ENCODE results near the gene OMA1.

GRCh38 chr1:58572690-58573089 lies 26.2 kb upstream of the OMA1 start:
- TF ChIP-seq, protein P1, sequence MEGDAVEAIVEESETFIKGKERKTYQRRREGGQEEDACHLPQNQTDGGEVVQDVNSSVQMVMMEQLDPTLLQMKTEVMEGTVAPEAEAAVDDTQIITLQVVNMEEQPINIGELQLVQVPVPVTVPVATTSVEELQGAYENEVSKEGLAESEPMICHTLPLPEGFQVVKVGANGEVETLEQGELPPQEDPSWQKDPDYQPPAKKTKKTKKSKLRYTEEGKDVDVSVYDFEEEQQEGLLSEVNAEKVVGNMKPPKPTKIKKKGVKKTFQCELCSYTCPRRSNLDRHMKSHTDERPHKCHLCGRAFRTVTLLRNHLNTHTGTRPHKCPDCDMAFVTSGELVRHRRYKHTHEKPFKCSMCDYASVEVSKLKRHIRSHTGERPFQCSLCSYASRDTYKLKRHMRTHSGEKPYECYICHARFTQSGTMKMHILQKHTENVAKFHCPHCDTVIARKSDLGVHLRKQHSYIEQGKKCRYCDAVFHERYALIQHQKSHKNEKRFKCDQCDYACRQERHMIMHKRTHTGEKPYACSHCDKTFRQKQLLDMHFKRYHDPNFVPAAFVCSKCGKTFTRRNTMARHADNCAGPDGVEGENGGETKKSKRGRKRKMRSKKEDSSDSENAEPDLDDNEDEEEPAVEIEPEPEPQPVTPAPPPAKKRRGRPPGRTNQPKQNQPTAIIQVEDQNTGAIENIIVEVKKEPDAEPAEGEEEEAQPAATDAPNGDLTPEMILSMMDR (IDR thresholded peaks at IDR 0.05), result no peak
- TF ChIP-seq POLR2A (IDR thresholded peaks at IDR 0.05), result no peak
